SK-N-SH (cell line): ENCODE measurements around the gene XXYLT1.

ENCODE experiments used
- EP300 ChIP-seq, 2 experiments: IDR thresholded peaks; 2 replicates each; pipeline versions ENCODE4 v1.4.0 to v1.6.1; 2012; ENCODE audit warnings: borderline replicate concordance in 1 of 2, low read depth in 1 of 2, low read length in 1 of 2
- NFIC ChIP-seq: IDR thresholded peaks from 2 replicates; pipeline ENCODE4 v1.4.0; 2012; ENCODE audit warnings: borderline replicate concordance
- NRF1 ChIP-seq: IDR thresholded peaks from 2 replicates; pipeline ENCODE4 v1.6.1; 2012; ENCODE audit warnings: low read depth, mild to moderate bottlenecking, low read length
- POLR2AphosphoS5 ChIP-seq: IDR thresholded peaks from 2 replicates; pipeline ENCODE4 v1.6.1; 2012; ENCODE audit warnings: low read depth, low read length
- RAD21 ChIP-seq: IDR thresholded peaks from 2 replicates; pipeline ENCODE4 v1.6.1; 2012; ENCODE audit warnings: mild to moderate bottlenecking, low read length
- RFX5 ChIP-seq: IDR thresholded peaks from 2 replicates; pipeline ENCODE4 v1.6.1; 2012; ENCODE audit warnings: mild to moderate bottlenecking, improper control_type of control experiment, low read length
- YY1 ChIP-seq: IDR thresholded peaks from 2 replicates; pipeline ENCODE4 v1.4.0; 2012; ENCODE audit warnings: low read depth, mild to moderate bottlenecking
- TF ChIP-seq, protein P1 (sequence below): fragments of 150-350 bp; IDR thresholded peaks from 2 replicates; pipeline ENCODE4 v1.6.1; 2016; ENCODE audit warnings: mild to moderate bottlenecking, low read depth, low read length
- TF ChIP-seq, protein P2 (sequence below): fragments of 200-600 bp; sonication (generic); IDR thresholded peaks from 2 replicates; pipeline ENCODE4 v1.6.1; 2017; ENCODE audit warnings: antibody characterized with exemption, mild to moderate bottlenecking, moderate library complexity
- TF ChIP-seq, protein P3 (sequence below): fragments of 150-350 bp; IDR thresholded peaks from 2 replicates; pipeline ENCODE4 v1.6.1; 2017; ENCODE audit warnings: antibody characterized with exemption, low read length, low read depth, borderline replicate concordance
- TF ChIP-seq, protein P4 (sequence below): IDR thresholded peaks from 2 replicates; pipeline ENCODE4 v1.4.0; 2012; ENCODE audit warnings: low read depth, borderline replicate concordance

DNA sequence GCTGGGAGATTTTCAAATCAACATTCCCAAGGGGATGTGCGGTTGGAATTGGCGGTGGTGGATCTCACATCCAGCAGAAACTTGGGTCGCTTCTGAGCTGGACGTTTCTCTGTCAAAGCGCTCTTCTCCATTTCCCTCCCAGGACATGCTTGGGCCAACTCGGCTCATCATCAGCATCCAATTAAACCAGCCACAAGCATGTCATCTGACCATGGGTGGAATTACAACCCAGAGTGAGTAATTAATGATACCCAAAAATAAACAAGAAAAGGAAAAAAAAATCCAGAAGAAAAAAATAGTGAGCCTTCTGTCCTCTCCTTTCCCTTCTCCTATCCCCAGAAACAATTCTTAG, 111.2 kb downstream of the XXYLT1 start:
- no peak for TF ChIP-seq YY1
- no peak for TF ChIP-seq RAD21
- TF ChIP-seq, protein P1, sequence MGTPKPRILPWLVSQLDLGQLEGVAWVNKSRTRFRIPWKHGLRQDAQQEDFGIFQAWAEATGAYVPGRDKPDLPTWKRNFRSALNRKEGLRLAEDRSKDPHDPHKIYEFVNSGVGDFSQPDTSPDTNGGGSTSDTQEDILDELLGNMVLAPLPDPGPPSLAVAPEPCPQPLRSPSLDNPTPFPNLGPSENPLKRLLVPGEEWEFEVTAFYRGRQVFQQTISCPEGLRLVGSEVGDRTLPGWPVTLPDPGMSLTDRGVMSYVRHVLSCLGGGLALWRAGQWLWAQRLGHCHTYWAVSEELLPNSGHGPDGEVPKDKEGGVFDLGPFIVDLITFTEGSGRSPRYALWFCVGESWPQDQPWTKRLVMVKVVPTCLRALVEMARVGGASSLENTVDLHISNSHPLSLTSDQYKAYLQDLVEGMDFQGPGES: no peak
- TF ChIP-seq EP300 (IDR thresholded peaks at IDR 0.05; ENCODE audit: borderline replicate concordance in 1 of 2, low read depth in 1 of 2, low read length in 1 of 2): no peak
- TF ChIP-seq RFX5: no peak
- TF ChIP-seq, protein P2, sequence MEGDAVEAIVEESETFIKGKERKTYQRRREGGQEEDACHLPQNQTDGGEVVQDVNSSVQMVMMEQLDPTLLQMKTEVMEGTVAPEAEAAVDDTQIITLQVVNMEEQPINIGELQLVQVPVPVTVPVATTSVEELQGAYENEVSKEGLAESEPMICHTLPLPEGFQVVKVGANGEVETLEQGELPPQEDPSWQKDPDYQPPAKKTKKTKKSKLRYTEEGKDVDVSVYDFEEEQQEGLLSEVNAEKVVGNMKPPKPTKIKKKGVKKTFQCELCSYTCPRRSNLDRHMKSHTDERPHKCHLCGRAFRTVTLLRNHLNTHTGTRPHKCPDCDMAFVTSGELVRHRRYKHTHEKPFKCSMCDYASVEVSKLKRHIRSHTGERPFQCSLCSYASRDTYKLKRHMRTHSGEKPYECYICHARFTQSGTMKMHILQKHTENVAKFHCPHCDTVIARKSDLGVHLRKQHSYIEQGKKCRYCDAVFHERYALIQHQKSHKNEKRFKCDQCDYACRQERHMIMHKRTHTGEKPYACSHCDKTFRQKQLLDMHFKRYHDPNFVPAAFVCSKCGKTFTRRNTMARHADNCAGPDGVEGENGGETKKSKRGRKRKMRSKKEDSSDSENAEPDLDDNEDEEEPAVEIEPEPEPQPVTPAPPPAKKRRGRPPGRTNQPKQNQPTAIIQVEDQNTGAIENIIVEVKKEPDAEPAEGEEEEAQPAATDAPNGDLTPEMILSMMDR: no peak
- TF ChIP-seq, protein P3, sequence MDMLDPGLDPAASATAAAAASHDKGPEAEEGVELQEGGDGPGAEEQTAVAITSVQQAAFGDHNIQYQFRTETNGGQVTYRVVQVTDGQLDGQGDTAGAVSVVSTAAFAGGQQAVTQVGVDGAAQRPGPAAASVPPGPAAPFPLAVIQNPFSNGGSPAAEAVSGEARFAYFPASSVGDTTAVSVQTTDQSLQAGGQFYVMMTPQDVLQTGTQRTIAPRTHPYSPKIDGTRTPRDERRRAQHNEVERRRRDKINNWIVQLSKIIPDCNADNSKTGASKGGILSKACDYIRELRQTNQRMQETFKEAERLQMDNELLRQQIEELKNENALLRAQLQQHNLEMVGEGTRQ: no peak
- TF ChIP-seq NFIC: no peak
- TF ChIP-seq POLR2AphosphoS5: no peak
- TF ChIP-seq, protein P4, sequence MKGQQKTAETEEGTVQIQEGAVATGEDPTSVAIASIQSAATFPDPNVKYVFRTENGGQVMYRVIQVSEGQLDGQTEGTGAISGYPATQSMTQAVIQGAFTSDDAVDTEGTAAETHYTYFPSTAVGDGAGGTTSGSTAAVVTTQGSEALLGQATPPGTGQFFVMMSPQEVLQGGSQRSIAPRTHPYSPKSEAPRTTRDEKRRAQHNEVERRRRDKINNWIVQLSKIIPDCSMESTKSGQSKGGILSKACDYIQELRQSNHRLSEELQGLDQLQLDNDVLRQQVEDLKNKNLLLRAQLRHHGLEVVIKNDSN: no peak
- TF ChIP-seq NRF1: no peak
